ENCODE measurements around the gene CECR2. TPM values are rescaled to one million over a fixed set of nuclear protein-coding genes. Genes with fewer than 3 reads are reported as not detected.

The CECR2 gene
- total RNA-seq, 1 donor from 2014 or later, result 0.24 TPM

DNA sequence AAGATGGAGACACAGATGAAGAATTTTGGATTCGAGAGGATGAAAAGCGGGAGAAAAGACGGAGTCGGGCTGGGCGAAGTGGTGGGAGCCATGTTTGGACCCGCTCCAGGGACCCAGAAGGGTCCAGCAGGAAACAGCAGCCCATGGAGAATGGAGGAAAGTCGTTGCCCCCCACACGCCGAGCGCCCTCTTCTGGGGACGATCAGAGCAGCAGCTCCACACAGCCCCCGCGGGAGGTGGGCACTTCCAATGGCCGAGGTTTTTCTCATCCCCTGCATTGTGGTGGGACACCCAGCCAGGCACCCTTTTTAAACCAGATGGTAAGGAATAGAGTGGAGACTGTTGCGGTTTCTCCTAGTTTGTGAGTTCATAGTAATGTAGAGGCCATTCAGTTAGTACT, 171.2 kb downstream of the CECR2 start:
- Mint-ChIP-seq H3K36me3 (ENCODE audit: unreplicated experiment) (no peaks in the 10 kb centered on the region), H3K4me1 (ENCODE audit: unreplicated experiment) (no peaks in the 10 kb centered on the region), H3K27ac (ENCODE audit: unreplicated experiment) (no peak overlapping the region), H3K27me3 (ENCODE audit: unreplicated experiment) (no peaks in the 10 kb centered on the region), H3K9me3 (ENCODE audit: unreplicated experiment) (no peaks in the 10 kb centered on the region), H3K4me3 (ENCODE audit: unreplicated experiment) (no peak overlapping the region)
- TF ChIP-seq, protein P1, sequence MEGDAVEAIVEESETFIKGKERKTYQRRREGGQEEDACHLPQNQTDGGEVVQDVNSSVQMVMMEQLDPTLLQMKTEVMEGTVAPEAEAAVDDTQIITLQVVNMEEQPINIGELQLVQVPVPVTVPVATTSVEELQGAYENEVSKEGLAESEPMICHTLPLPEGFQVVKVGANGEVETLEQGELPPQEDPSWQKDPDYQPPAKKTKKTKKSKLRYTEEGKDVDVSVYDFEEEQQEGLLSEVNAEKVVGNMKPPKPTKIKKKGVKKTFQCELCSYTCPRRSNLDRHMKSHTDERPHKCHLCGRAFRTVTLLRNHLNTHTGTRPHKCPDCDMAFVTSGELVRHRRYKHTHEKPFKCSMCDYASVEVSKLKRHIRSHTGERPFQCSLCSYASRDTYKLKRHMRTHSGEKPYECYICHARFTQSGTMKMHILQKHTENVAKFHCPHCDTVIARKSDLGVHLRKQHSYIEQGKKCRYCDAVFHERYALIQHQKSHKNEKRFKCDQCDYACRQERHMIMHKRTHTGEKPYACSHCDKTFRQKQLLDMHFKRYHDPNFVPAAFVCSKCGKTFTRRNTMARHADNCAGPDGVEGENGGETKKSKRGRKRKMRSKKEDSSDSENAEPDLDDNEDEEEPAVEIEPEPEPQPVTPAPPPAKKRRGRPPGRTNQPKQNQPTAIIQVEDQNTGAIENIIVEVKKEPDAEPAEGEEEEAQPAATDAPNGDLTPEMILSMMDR (IDR thresholded peaks at IDR 0.05), result no peak
- DNase-seq (ENCODE audit: extremely low spot score, unreplicated experiment), result no peak

DNA sequence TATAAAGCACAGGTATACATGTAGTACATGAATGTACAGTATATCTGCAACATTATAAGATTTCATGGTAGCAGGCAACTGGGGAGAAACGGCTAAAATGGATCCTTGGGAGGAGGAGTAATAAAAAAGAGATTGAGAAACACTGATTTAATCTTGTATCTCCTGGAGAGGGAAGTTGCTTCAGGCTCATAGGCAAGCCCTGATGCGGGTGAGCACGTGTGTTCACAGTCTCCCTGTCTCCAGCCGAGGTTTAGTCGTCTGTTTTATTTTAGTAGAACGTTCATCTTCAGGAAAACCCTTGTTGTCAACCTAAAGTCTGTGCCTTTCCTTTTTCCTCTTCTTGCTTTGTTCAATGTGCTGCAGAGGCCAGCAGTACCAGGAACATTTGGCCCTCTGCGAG, 172.2 kb downstream of the CECR2 start:
- H3K27me3 Mint-ChIP-seq (ENCODE audit: unreplicated experiment), result no peaks in the 10 kb centered on the region
- TF ChIP-seq, protein P1 (IDR thresholded peaks at IDR 0.05), result no peak
- no peaks in the 10 kb centered on the region for H3K36me3 Mint-ChIP-seq (ENCODE audit: unreplicated experiment)
- no peaks in the 10 kb centered on the region for H3K9me3 Mint-ChIP-seq (ENCODE audit: unreplicated experiment)
- no peak overlapping the region for H3K4me3 Mint-ChIP-seq (ENCODE audit: unreplicated experiment)
- H3K27ac Mint-ChIP-seq (ENCODE audit: unreplicated experiment), result no peak overlapping the region
- DNase-seq (ENCODE audit: extremely low spot score, unreplicated experiment), result no peak
- no peaks in the 10 kb centered on the region for H3K4me1 Mint-ChIP-seq (ENCODE audit: unreplicated experiment)

DNA sequence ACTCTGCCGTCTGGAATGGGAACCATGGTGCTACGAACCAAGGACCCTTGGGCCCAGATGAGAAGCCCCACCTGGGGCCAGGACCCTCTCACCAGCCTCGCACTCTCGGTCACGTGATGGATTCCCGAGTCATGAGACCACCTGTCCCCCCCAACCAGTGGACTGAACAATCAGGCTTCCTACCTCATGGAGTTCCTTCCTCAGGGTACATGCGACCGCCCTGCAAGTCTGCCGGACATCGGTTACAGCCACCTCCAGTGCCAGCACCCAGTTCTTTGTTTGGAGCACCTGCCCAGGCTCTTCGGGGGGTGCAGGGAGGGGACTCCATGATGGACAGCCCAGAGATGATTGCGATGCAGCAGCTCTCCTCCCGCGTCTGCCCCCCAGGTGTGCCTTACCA, 173.2 kb downstream of the CECR2 start:
- Mint-ChIP-seq H3K36me3 (ENCODE audit: unreplicated experiment) (no peaks in the 10 kb centered on the region), H3K9me3 (ENCODE audit: unreplicated experiment) (no peaks in the 10 kb centered on the region)

DNA sequence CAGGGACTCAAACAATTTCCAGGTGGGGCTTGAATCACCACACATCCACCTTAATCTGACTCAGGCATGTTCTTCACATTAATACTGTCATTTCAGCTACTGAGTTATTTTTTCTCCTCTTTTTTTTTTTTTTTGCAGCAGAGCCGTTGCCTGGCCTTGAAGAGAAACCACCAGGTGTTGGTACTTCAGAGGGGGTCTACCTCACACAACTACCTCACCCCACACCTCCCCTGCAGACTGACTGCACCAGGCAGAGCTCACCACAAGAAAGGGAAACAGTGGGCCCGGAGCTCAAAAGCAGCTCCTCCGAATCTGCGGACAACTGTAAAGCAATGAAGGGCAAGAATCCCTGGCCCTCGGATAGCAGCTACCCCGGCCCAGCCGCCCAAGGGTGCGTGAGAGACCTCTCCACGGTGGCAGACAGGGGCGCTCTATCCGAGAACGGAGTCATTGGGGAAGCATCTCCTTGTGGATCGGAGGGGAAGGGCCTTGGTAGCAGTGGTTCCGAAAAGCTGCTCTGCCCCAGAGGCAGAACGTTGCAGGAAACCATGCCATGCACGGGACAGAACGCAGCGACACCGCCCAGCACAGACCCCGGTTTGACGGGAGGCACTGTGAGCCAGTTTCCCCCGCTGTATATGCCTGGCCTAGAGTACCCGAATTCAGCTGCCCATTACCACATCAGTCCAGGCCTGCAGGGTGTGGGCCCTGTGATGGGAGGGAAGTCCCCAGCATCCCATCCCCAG, 178.9 kb downstream of the CECR2 start:
- Mint-ChIP-seq H3K27ac (ENCODE audit: unreplicated experiment) (no peak overlapping the region), H3K4me1 (ENCODE audit: unreplicated experiment) (peaks cover 6% of the 10 kb centered on the region)
- no peak for DNase-seq (ENCODE audit: extremely low spot score, unreplicated experiment)

More for the DNA sequence above, 173.2 kb downstream of the CECR2 start:
- H3K4me3 Mint-ChIP-seq (ENCODE audit: unreplicated experiment), result no peak overlapping the region
- no peaks in the 10 kb centered on the region for H3K4me1 Mint-ChIP-seq (ENCODE audit: unreplicated experiment)
- TF ChIP-seq, protein P1 (IDR thresholded peaks at IDR 0.05), result no peak
- no peak overlapping the region for H3K27ac Mint-ChIP-seq (ENCODE audit: unreplicated experiment)
- no peaks in the 10 kb centered on the region for H3K27me3 Mint-ChIP-seq (ENCODE audit: unreplicated experiment)
- DNase-seq (ENCODE audit: extremely low spot score, unreplicated experiment), result no peak

DNA sequence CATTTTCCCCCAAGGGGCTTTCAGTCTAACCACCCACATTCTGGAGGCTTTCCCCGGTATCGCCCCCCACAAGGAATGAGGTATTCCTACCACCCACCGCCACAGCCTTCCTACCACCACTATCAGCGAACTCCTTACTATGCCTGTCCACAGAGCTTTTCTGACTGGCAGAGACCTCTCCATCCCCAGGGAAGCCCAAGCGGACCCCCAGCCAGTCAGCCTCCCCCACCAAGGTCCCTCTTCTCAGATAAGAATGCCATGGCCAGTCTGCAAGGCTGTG, 179.4 kb downstream of the CECR2 start:
- H3K27me3 Mint-ChIP-seq (ENCODE audit: unreplicated experiment), result peaks cover 2% of the 10 kb centered on the region
- H3K9me3 Mint-ChIP-seq (ENCODE audit: unreplicated experiment), result no peaks in the 10 kb centered on the region
- no peak overlapping the region for H3K4me3 Mint-ChIP-seq (ENCODE audit: unreplicated experiment)
- no peak overlapping the region for H3K27ac Mint-ChIP-seq (ENCODE audit: unreplicated experiment)
- no peak for DNase-seq (ENCODE audit: extremely low spot score, unreplicated experiment)
- H3K4me1 Mint-ChIP-seq (ENCODE audit: unreplicated experiment), result peaks cover 6% of the 10 kb centered on the region
- no peaks in the 10 kb centered on the region for H3K36me3 Mint-ChIP-seq (ENCODE audit: unreplicated experiment)
- TF ChIP-seq, protein P1 (IDR thresholded peaks at IDR 0.05), result no peak

More for the DNA sequence above, 178.9 kb downstream of the CECR2 start:
- no peaks in the 10 kb centered on the region for H3K9me3 Mint-ChIP-seq (ENCODE audit: unreplicated experiment)
- no peaks in the 10 kb centered on the region for H3K36me3 Mint-ChIP-seq (ENCODE audit: unreplicated experiment)
- no peak overlapping the region for H3K4me3 Mint-ChIP-seq (ENCODE audit: unreplicated experiment)
- TF ChIP-seq, protein P1 (IDR thresholded peaks at IDR 0.05), result no peak
- H3K27me3 Mint-ChIP-seq (ENCODE audit: unreplicated experiment), result peaks cover 2% of the 10 kb centered on the region
